Endothelial cell (in vitro differentiated cells): ENCODE results near the gene PTPDC1. TPM values are rescaled to one million over a fixed set of nuclear protein-coding genes. Genes with fewer than 3 reads are reported as not detected.

Source experiments
- DNase-seq: peaks from one replicate; pipeline ENCODE4 v3.0.0; 2021; ENCODE audit warnings: low spot score
- H3K27ac Mint-ChIP-seq: one replicate; pipeline ENCODE4 v1.8.0; 2021; ENCODE audit warnings: mixed read lengths, inconsistent platforms; ENCODE audit not compliant: unreplicated experiment
- H3K27me3 Mint-ChIP-seq: one replicate; pipeline ENCODE4 v1.8.0; 2021; ENCODE audit warnings: mild to moderate bottlenecking, moderate library complexity, mixed read lengths, inconsistent platforms; ENCODE audit not compliant: unreplicated experiment
- H3K36me3 Mint-ChIP-seq: one replicate; pipeline ENCODE4 v1.8.0; 2021; ENCODE audit warnings: mild to moderate bottlenecking, low read depth, mixed read lengths, inconsistent platforms; ENCODE audit not compliant: unreplicated experiment
- H3K4me1 Mint-ChIP-seq: one replicate; pipeline ENCODE4 v1.8.0; 2021; ENCODE audit warnings: mild to moderate bottlenecking, mixed read lengths, inconsistent platforms; ENCODE audit not compliant: unreplicated experiment
- H3K4me3 Mint-ChIP-seq: one replicate; pipeline ENCODE4 v1.8.0; 2021; ENCODE audit warnings: mild to moderate bottlenecking, mixed read lengths, inconsistent platforms; ENCODE audit not compliant: unreplicated experiment
- H3K9me3 Mint-ChIP-seq: one replicate; pipeline ENCODE4 v1.8.0; 2021; ENCODE audit warnings: mixed read lengths, inconsistent platforms; ENCODE audit not compliant: unreplicated experiment
- CTCF ChIP-seq: fragments of 200-600 bp; sonication (generic); IDR thresholded peaks from one replicate; pipeline ENCODE4 v1.5.0; 2021; ENCODE audit warnings: antibody characterized with exemption; ENCODE audit not compliant: unreplicated experiment
- total RNA-seq: library from RNA; stranded (reverse); fragmentation: NEBNext Ultra II Directional; extraction: Animal tissue kit (Norgen Biotek cat#: 25700); gene quantifications from one replicate; pipeline ENCODE4 v1.2.1, GENCODE V29; 2021; ENCODE audit not compliant: unreplicated experiment

PTPDC1 gene
- total RNA-seq, 1 donor from 2014 or later, result 7.4 TPM

GRCh38 chr9:94081435-94081834 is 2.8 kb upstream of the PTPDC1 start:
- Mint-ChIP-seq H3K4me1 (no peaks in the 10 kb centered on the region), H3K36me3 (no peaks in the 10 kb centered on the region), H3K27me3 (no peaks in the 10 kb centered on the region), H3K9me3 (no peaks in the 10 kb centered on the region), H3K27ac (no peak overlapping the region), H3K4me3 (no peak overlapping the region)
- DNase-seq, result no peak
- no peak for TF ChIP-seq CTCF

- DNase-seq, result no peak
- no peak overlapping the region for H3K4me3 Mint-ChIP-seq
- H3K27ac Mint-ChIP-seq, result no peak overlapping the region
- H3K27me3 Mint-ChIP-seq, result no peaks in the 10 kb centered on the region
- H3K9me3 Mint-ChIP-seq, result no peaks in the 10 kb centered on the region
- no peaks in the 10 kb centered on the region for H3K4me1 Mint-ChIP-seq
- TF ChIP-seq CTCF, result no peak
- H3K36me3 Mint-ChIP-seq, result no peaks in the 10 kb centered on the region
Measured at GRCh38 chr9:94081864-94082463, 2.3 kb upstream of the PTPDC1 start.

GRCh38 chr9:94082553-94082952 is 1.7 kb upstream of the PTPDC1 start:
- H3K9me3 Mint-ChIP-seq, result no peaks in the 10 kb centered on the region
- no peak for TF ChIP-seq CTCF
- no peaks in the 10 kb centered on the region for H3K27me3 Mint-ChIP-seq
- H3K4me3 Mint-ChIP-seq, result no peak overlapping the region
- no peaks in the 10 kb centered on the region for H3K4me1 Mint-ChIP-seq
- H3K36me3 Mint-ChIP-seq, result no peaks in the 10 kb centered on the region
- no peak for DNase-seq
- no peak overlapping the region for H3K27ac Mint-ChIP-seq

GRCh38 chr9:94082956-94083355 is 1.3 kb upstream of the PTPDC1 start:
- no peak overlapping the region for H3K27ac Mint-ChIP-seq
- H3K4me1 Mint-ChIP-seq, result no peaks in the 10 kb centered on the region
- TF ChIP-seq CTCF, result no peak
- no peak overlapping the region for H3K4me3 Mint-ChIP-seq
- no peaks in the 10 kb centered on the region for H3K27me3 Mint-ChIP-seq
- H3K36me3 Mint-ChIP-seq, result no peaks in the 10 kb centered on the region
- DNase-seq, result no peak
- no peaks in the 10 kb centered on the region for H3K9me3 Mint-ChIP-seq

- peak overlapping the region; percentile 22 for H3K27ac Mint-ChIP-seq
- no peaks in the 10 kb centered on the region for H3K4me1 Mint-ChIP-seq
- DNase-seq, result no peak
- no peak for TF ChIP-seq CTCF
- no peaks in the 10 kb centered on the region for H3K36me3 Mint-ChIP-seq
- H3K9me3 Mint-ChIP-seq, result no peaks in the 10 kb centered on the region
- no peaks in the 10 kb centered on the region for H3K27me3 Mint-ChIP-seq
- no peak overlapping the region for H3K4me3 Mint-ChIP-seq
Measured at GRCh38 chr9:94083384-94083783, 880 bp upstream of the PTPDC1 start.
